CD8-positive, alpha-beta memory T cell (primary cell): ENCODE data around the gene CHRM3. TPM values are rescaled to one million over a fixed set of nuclear protein-coding genes. Genes with fewer than 3 reads are reported as not detected.

ENCODE experiments used
- CTCF ChIA-PET: fragments of 350-600 bp; sonication (Branson Sonifier 250); formaldehyde crosslinking; loops from one replicate; lab custom pipeline; 2021; ENCODE audit warnings: antibody characterized with exemption; lab: Charles Lee
- POLR2A ChIA-PET: fragments of 350-600 bp; sonication (Branson Sonifier 250); formaldehyde crosslinking; loops from one replicate; lab custom pipeline; 2021; ENCODE audit warnings: antibody characterized with exemption; lab: Charles Lee
- DNase-seq, 5 donors: peaks; one replicate each; pipeline versions ENCODE4 v3.0.0 to v3.0.0-alpha.2; 2020 to 2022; ENCODE audit warnings: mixed read lengths in 1 of 5
- H3K27ac ChIP-seq: one replicate; pipeline ENCODE4 v1.7.0; 2013; ENCODE audit warnings: low read depth, mild to moderate bottlenecking, low read length, moderate library complexity
- H3K27me3 ChIP-seq: 2 replicates; pipeline ENCODE4 v1.7.0; 2013; ENCODE audit warnings: low read length, mild to moderate bottlenecking; ENCODE audit not compliant: insufficient read depth, poor library complexity, severe bottlenecking
- H3K36me3 ChIP-seq: 2 replicates; pipeline ENCODE4 v1.7.0; 2013; ENCODE audit warnings: mild to moderate bottlenecking, low read length, moderate library complexity; ENCODE audit not compliant: insufficient read depth
- H3K4me1 ChIP-seq: 2 replicates; pipeline ENCODE4 v1.7.0; 2013; ENCODE audit warnings: mild to moderate bottlenecking, low read length, moderate library complexity; ENCODE audit not compliant: insufficient read depth
- H3K4me3 ChIP-seq: 2 replicates; pipeline ENCODE4 v1.7.0; 2013; ENCODE audit warnings: mild to moderate bottlenecking, low read length
- H3K9me3 ChIP-seq: 2 replicates; pipeline ENCODE4 v1.7.0; 2013; ENCODE audit warnings: mild to moderate bottlenecking, low read length
- H3K27ac Mint-ChIP-seq, 8 donors: one replicate each; pipeline ENCODE4 v1.8.0; 2020 to 2021; ENCODE audit warnings: mixed read lengths in 8 of 8, mild to moderate bottlenecking in 6 of 8, inconsistent platforms in 3 of 8, moderate library complexity in 3 of 8
- H3K27me3 Mint-ChIP-seq, 2 donors: one replicate each; pipeline ENCODE4 v1.8.0; 2020 to 2021; ENCODE audit warnings: mixed read lengths in 2 of 2, mild to moderate bottlenecking in 1 of 2, moderate library complexity in 1 of 2
- H3K36me3 Mint-ChIP-seq, 3 donors: one replicate each; pipeline ENCODE4 v1.8.0; 2020 to 2021; ENCODE audit warnings: mixed read lengths in 3 of 3, inconsistent platforms in 1 of 3, mild to moderate bottlenecking in 1 of 3
- H3K4me1 Mint-ChIP-seq, 3 donors: one replicate each; pipeline ENCODE4 v1.8.0; 2020 to 2021; ENCODE audit warnings: mixed read lengths in 3 of 3, inconsistent platforms in 1 of 3, mild to moderate bottlenecking in 1 of 3
- H3K4me3 Mint-ChIP-seq, 7 donors: one replicate each; pipeline ENCODE4 v1.8.0; 2020 to 2021; ENCODE audit warnings: mixed read lengths in 7 of 7, mild to moderate bottlenecking in 6 of 7, moderate library complexity in 4 of 7, inconsistent platforms in 2 of 7
- H3K9me3 Mint-ChIP-seq, 5 donors: one replicate each; pipeline ENCODE4 v1.8.0; 2020 to 2022; ENCODE audit warnings: mixed read lengths in 5 of 5, mild to moderate bottlenecking in 3 of 5, moderate library complexity in 2 of 5, inconsistent platforms in 1 of 5
- polyA plus RNA-seq: library from polyadenylated mRNA; unstranded; fragments of 300-500 nt; fragmentation: Illumina TruSeq; gene quantifications from one replicate; pipeline ENCODE4 v1.2.3, GENCODE V29; 2021
- total RNA-seq, 2 experiments: library from RNA; stranded (reverse); gene quantifications; one replicate each; pipeline ENCODE4 v1.2.3, GENCODE V29; 2021

Gene CHRM3
- total and polyA plus RNA-seq, 3 experiments from 2014 or later: 0.11 TPM; not detected in 2

DNA sequence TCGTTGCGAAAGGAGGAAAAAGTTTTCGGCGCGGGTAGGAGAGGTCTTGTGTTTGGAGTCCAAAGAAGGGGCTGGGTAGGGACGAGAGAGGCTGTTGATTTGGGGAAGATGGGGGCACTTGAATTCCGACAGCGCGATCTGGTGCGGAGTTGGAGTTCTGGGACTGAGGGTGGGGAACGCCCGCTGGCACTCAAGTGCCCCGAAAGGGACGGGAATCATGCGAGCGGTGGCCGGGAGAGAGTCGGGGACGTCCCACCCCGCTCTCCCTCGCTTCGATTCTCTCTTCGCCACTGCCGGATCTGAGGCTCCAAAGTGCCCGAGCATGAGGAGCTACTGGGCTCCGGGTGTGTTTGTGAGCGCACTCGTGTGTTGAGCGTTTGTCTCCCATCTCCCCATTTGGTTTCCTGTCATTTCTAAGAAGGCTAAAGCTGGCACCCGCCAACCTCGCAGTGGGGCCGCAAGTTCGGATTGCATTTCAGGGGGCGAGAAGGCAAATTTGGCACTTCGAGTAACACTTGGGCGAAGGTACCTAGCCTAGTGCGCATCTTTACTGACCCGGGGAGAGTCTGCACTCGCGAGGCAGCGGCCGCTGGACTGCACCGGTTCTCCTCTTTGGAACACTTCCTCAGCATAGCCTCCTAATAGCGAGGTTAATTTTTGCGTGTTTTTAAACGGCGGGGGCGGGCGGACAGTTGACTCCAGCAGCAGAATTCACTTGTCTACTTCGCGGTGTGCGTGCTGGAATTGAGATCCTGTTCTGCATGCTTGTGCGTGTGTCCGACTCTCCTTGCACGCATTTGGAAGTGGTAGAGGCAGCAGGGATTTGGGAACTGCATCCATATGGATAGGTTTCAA is 1.2 kb downstream of the CHRM3 start:
- no peaks in the 10 kb centered on the region for H3K4me1 ChIP-seq
- H3K27ac ChIP-seq: no peak overlapping the region
- Mint-ChIP-seq H3K9me3 (peaks cover 0 to 8% (median 1%) of the 10 kb centered on the region in 5 donors), H3K27me3 (peaks cover 39 to 65% of the 10 kb centered on the region in 2 donors), H3K36me3 (peaks cover 0 to 1% (median 0%) of the 10 kb centered on the region in 3 donors), H3K4me1 (peaks cover 14 to 29% (median 25%) of the 10 kb centered on the region in 3 donors), H3K27ac (no peak overlapping the region), H3K4me3 (peak overlapping the region in 6 of 7 donors; percentile 37 to 70 (median 48))
- H3K36me3 ChIP-seq: no peaks in the 10 kb centered on the region
- DNase-seq: no peak
- ChIA-PET CTCF (no interaction called here), POLR2A (no interaction called here)
- H3K9me3 ChIP-seq: no peaks in the 10 kb centered on the region
- no peak overlapping the region for H3K4me3 ChIP-seq
- H3K27me3 ChIP-seq: peaks cover 12% of the 10 kb centered on the region

DNA sequence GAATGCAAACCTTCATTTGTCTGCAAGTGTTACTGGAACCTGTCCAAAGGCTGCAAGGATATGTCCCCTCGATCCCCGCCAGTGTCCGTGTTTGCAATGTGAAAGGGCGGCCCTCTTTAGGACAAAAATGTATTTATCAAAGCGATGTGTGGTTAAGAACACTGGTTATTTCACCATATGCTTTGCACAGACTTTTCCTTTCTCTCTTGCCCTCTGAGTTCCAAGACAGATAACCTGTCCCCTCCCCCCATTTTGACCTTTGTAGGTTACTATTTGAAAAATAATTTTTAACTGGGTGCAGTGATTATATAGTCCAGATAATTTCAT is 1.8 kb downstream of the CHRM3 start:
- peaks cover 12% of the 10 kb centered on the region for H3K27me3 ChIP-seq
- H3K4me3 Mint-ChIP-seq: peak overlapping the region in 3 of 7 donors; percentile 37 to 59 (median 38)
- H3K27me3 Mint-ChIP-seq: peaks cover 37 to 63% of the 10 kb centered on the region in 2 donors
- H3K4me1 Mint-ChIP-seq: peaks cover 14 to 29% (median 25%) of the 10 kb centered on the region in 3 donors
- no peaks in the 10 kb centered on the region for H3K4me1 ChIP-seq
- POLR2A ChIA-PET: no interaction called here
- no peak for DNase-seq
- no peaks in the 10 kb centered on the region for H3K36me3 ChIP-seq
- no peaks in the 10 kb centered on the region for H3K9me3 ChIP-seq
- CTCF ChIA-PET: no interaction called here
- no peak overlapping the region for H3K27ac Mint-ChIP-seq
- peaks cover 0 to 1% (median 0%) of the 10 kb centered on the region in 3 donors for H3K36me3 Mint-ChIP-seq
- no peak overlapping the region for H3K4me3 ChIP-seq
- H3K9me3 Mint-ChIP-seq: peaks cover 0 to 8% (median 1%) of the 10 kb centered on the region in 5 donors
- H3K27ac ChIP-seq: no peak overlapping the region

DNA sequence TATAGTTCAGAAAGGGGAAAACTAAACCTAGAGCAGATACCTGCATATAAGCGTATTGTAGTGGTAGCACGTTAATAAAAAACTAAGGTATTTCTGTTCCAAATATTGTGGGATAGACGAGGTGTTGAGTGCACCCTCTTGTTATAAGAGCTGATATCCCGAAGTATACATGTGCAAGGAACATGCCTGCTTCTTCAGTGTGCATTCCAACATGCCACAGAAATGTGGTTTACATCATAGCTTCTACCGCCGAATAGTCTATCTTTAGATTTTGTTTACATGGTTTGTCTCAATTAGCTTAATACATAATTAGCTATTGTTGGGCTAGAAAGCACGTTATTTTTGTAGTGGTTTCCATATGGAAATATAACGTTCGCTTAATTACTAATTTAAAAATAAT is 2.2 kb downstream of the CHRM3 start:
- ChIA-PET POLR2A (no interaction called here), CTCF (no interaction called here)
- Histone ChIP-seq H3K36me3 (no peaks in the 10 kb centered on the region), H3K27ac (no peak overlapping the region), H3K4me3 (no peak overlapping the region), H3K9me3 (no peaks in the 10 kb centered on the region), H3K27me3 (peaks cover 12% of the 10 kb centered on the region), H3K4me1 (no peaks in the 10 kb centered on the region)
- no peak overlapping the region for H3K27ac Mint-ChIP-seq
- H3K4me3 Mint-ChIP-seq: no peak overlapping the region
- peaks cover 0 to 8% (median 1%) of the 10 kb centered on the region in 5 donors for H3K9me3 Mint-ChIP-seq
- H3K4me1 Mint-ChIP-seq: peaks cover 14 to 29% (median 25%) of the 10 kb centered on the region in 3 donors
- peaks cover 0 to 1% (median 0%) of the 10 kb centered on the region in 3 donors for H3K36me3 Mint-ChIP-seq
- DNase-seq: no peak
- H3K27me3 Mint-ChIP-seq: peaks cover 37 to 59% of the 10 kb centered on the region in 2 donors

DNA sequence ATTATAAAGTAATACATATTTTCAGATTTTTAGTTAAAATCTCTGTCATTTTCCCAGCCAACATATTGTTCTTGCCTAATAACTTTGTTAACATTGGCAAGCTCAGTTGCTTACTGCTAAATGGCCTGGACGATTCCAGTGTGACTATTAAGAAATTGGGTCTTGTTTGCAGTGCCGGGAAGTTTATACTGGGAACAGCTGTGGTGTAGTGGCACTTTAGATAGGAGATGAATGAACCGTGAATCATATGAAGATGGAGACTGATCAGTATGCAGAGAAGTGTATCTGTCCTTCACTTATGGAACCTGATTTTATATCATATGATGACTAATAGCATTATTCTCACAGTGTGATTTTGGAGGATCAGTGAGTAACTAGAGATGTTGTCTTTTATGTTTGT is 3.3 kb downstream of the CHRM3 start:
- no peak for DNase-seq
- Mint-ChIP-seq H3K27me3 (peaks cover 33 to 56% of the 10 kb centered on the region in 2 donors), H3K4me3 (no peak overlapping the region), H3K9me3 (peaks cover 0 to 6% (median 1%) of the 10 kb centered on the region in 5 donors), H3K4me1 (peaks cover 14 to 29% (median 25%) of the 10 kb centered on the region in 3 donors), H3K36me3 (peaks cover 0 to 1% (median 0%) of the 10 kb centered on the region in 3 donors), H3K27ac (no peak overlapping the region)
- no peaks in the 10 kb centered on the region for H3K9me3 ChIP-seq
- no peak overlapping the region for H3K27ac ChIP-seq
- H3K4me1 ChIP-seq: no peaks in the 10 kb centered on the region
- no peak overlapping the region for H3K4me3 ChIP-seq
- ChIA-PET CTCF (no interaction called here), POLR2A (no interaction called here)
- H3K27me3 ChIP-seq: peaks cover 11% of the 10 kb centered on the region
- no peaks in the 10 kb centered on the region for H3K36me3 ChIP-seq

DNA sequence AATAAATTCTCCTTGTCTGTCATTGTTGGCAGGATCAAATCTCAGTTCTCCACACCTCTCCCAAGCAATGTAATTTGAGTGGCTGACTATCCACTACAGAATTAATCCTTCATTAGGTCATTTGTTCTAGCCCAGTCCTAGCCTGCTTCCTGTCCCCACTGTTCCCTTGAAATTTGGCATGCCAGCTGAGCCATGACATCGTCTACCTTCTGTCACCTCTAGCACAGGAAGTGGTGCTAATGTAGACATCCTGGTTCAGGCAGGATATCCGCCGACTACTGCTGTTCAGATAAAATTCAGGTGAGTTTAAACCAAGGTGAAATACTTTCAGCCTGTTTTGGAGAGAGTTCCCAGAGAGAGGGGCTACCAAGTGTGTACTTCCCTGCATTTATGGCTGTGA is 5.9 kb downstream of the CHRM3 start:
- no peak overlapping the region for H3K4me3 ChIP-seq
- no peaks in the 10 kb centered on the region for H3K36me3 ChIP-seq
- ChIA-PET POLR2A (no interaction called here), CTCF (no interaction called here)
- H3K27me3 Mint-ChIP-seq: peaks cover 24 to 40% of the 10 kb centered on the region in 2 donors
- peaks cover 0 to 1% (median 0%) of the 10 kb centered on the region in 3 donors for H3K36me3 Mint-ChIP-seq
- H3K4me1 ChIP-seq: no peaks in the 10 kb centered on the region
- no peak overlapping the region for H3K4me3 Mint-ChIP-seq
- no peak overlapping the region for H3K27ac ChIP-seq
- DNase-seq: no peak
- no peaks in the 10 kb centered on the region for H3K9me3 ChIP-seq
- peaks cover 6% of the 10 kb centered on the region for H3K27me3 ChIP-seq
- peaks cover 7 to 18% (median 12%) of the 10 kb centered on the region in 3 donors for H3K4me1 Mint-ChIP-seq
- no peak overlapping the region for H3K27ac Mint-ChIP-seq
- peaks cover 0 to 6% (median 1%) of the 10 kb centered on the region in 5 donors for H3K9me3 Mint-ChIP-seq

DNA sequence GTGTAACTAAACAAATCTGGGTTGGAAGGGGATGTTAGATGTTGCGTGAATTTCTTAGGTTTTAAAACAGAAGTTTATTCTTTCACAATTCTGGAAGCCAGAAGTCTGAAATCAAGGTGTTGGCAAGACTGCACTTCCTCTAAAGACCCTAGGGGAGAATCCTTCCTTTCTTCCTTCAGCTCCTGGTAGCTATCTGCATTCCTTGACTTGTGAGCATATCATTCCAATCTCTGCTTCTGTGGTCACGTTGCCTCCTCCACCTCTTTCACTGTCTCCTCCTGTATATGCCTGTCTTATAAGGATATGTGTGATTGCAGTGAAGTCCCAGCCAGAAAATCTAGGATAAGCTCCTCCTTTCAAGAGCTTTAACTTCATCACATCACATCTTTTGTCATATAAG is 7.7 kb downstream of the CHRM3 start:
- ChIA-PET CTCF (no interaction called here), POLR2A (no interaction called here)
- no peak overlapping the region for H3K4me3 Mint-ChIP-seq
- Histone ChIP-seq H3K4me1 (no peaks in the 10 kb centered on the region), H3K27ac (no peak overlapping the region), H3K27me3 (no peaks in the 10 kb centered on the region), H3K4me3 (no peak overlapping the region), H3K9me3 (no peaks in the 10 kb centered on the region), H3K36me3 (no peaks in the 10 kb centered on the region)
- peaks cover 0 to 1% (median 0%) of the 10 kb centered on the region in 3 donors for H3K36me3 Mint-ChIP-seq
- DNase-seq: no peak
- no peak overlapping the region for H3K27ac Mint-ChIP-seq
- H3K27me3 Mint-ChIP-seq: peaks cover 12 to 22% of the 10 kb centered on the region in 2 donors
- H3K4me1 Mint-ChIP-seq: peaks cover 0 to 6% (median 0%) of the 10 kb centered on the region in 3 donors
- H3K9me3 Mint-ChIP-seq: peaks cover 0 to 2% (median 0%) of the 10 kb centered on the region in 5 donors

DNA sequence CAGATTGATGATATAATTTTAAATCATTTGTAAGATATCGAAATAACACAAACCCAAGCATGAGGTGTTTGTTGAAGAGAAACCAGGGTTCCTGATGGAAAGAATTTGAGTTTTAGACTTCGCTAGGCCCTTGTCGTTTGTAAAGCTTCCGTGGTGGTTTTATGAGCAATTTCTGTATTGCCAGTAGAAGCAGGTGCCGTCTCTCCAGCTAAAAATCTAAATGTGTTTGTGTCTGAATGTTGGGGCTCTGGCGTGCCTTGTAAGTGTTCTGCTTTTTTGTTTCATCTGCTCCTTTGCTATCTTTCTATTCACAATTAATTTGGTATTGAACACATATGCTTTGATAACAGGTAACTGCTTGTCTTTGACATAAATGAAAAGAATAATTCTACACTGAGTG is 27.5 kb downstream of the CHRM3 start:
- Mint-ChIP-seq H3K27ac (peak overlapping the region in 1 of 8 donors; percentile 15), H3K4me1 (no peaks in the 10 kb centered on the region)
- CTCF ChIA-PET: no interaction called here

DNA sequence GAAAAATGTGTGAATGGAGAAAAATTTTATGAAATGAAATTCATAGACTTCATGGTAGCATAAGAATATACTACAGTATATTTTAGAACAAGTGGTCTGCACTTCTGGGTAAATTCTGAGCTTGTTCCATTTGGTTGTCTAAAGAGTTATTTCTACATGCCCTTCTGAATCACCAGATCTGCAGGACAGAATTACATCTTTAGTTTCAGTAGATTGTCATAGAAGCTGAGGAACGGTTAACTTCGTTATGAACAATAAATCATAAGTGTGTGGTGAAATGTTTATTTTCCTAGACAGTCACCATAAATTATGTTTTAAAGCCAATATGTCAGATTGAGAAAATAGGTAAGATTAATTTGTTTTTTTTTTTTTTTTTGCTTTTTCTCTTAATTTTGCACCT is 30.9 kb downstream of the CHRM3 start:
- H3K9me3 Mint-ChIP-seq: peaks cover 0 to 2% (median 0%) of the 10 kb centered on the region in 5 donors
- no peaks in the 10 kb centered on the region for H3K4me1 Mint-ChIP-seq
- no peaks in the 10 kb centered on the region for H3K27me3 ChIP-seq
- H3K27ac ChIP-seq: no peak overlapping the region
- no peaks in the 10 kb centered on the region for H3K4me1 ChIP-seq
- no peaks in the 10 kb centered on the region for H3K36me3 Mint-ChIP-seq
- H3K4me3 Mint-ChIP-seq: no peak overlapping the region
- POLR2A ChIA-PET: no interaction called here
- H3K27me3 Mint-ChIP-seq: peaks cover 4 to 8% of the 10 kb centered on the region in 2 donors
- DNase-seq: no peak
- H3K9me3 ChIP-seq: no peaks in the 10 kb centered on the region
- no peak overlapping the region for H3K4me3 ChIP-seq
- CTCF ChIA-PET: no interaction called here
- no peak overlapping the region for H3K27ac Mint-ChIP-seq
- H3K36me3 ChIP-seq: no peaks in the 10 kb centered on the region

More for the DNA sequence above, 27.5 kb downstream of the CHRM3 start:
- Histone ChIP-seq H3K9me3 (no peaks in the 10 kb centered on the region), H3K27ac (no peak overlapping the region), H3K36me3 (no peaks in the 10 kb centered on the region), H3K4me1 (no peaks in the 10 kb centered on the region), H3K4me3 (no peak overlapping the region), H3K27me3 (no peaks in the 10 kb centered on the region)
- Mint-ChIP-seq H3K27me3 (no peaks in the 10 kb centered on the region), H3K4me3 (no peak overlapping the region), H3K9me3 (peaks cover 0 to 5% (median 2%) of the 10 kb centered on the region in 5 donors), H3K36me3 (no peaks in the 10 kb centered on the region)
- no peak for DNase-seq
- POLR2A ChIA-PET: no interaction called here
